GM12878 (cell line): ENCODE measurements around the gene HNRNPF. TPM values are rescaled to one million over a fixed set of nuclear protein-coding genes. Genes with fewer than 3 reads are reported as not detected.

Experiments used
- ATAC-seq: fragments of 200-7000 bp; cut with Tn5 transposase; 3 replicates; pipeline ENCODE4 v1.9.1; 2020; ENCODE audit warnings: mild to moderate bottlenecking, moderate library complexity
- BruUV-seq: library from RNA; stranded (reverse); fragments of 400-500 nt; replicated peaks from 2 replicates; lab custom pipeline; 2021; lab: Mats Ljungman, UMichigan
- CTCF ChIA-PET: fragments of 300-600 bp; sonication (Branson Sonifier 250); formaldehyde crosslinking; extraction: SDS; loops from one replicate; lab custom pipeline; 2021; ENCODE audit warnings: inconsistent platforms; lab: Yijun Ruan, JAX
- POLR2A ChIA-PET: fragments of 350-600 bp; formaldehyde crosslinking; extraction: SDS; loops from one replicate; lab custom pipeline; 2021; ENCODE audit warnings: inconsistent platforms; lab: Charles Lee
- RAD21 ChIA-PET: fragments of 300-600 bp; sonication (Branson Sonifier 250); formaldehyde crosslinking; loops from one replicate; lab custom pipeline; 2023; ENCODE audit warnings: antibody characterized with exemption; ENCODE audit not compliant: unreplicated experiment; lab: Charles Lee
- SMC1A ChIA-PET: fragments of 300-600 bp; sonication (Branson Sonifier 250); formaldehyde crosslinking; loops from one replicate; lab custom pipeline; 2023; ENCODE audit not compliant: unreplicated experiment, uncharacterized antibody; lab: Charles Lee
- DNase-seq: peaks from one replicate; pipeline ENCODE4 v3.0.0-alpha.2; 2011; ENCODE audit warnings: low read depth, low spot score
- FAIRE-seq: peaks from 3 replicates; lab custom pipeline; 2011; peaks lifted over from hg19 to GRCh38; lab: Jason Lieb, UNC
- H2AFZ ChIP-seq: 2 replicates; pipeline ENCODE4 v1.6.0; 2011; ENCODE audit warnings: low read depth, low read length, control low read depth; ENCODE audit not compliant: control insufficient read depth
- H3K27ac ChIP-seq: 2 replicates; pipeline ENCODE4 v1.5.1; 2011; ENCODE audit warnings: control low read depth; ENCODE audit not compliant: control insufficient read depth, insufficient read depth
- H3K27me3 ChIP-seq, 2 experiments: replicated peaks in 1 of 2; 2 replicates each; pipeline versions ENCODE4 v1.6.0 to v1.6.1; 2011; ENCODE audit warnings: low read length in 1 of 2; ENCODE audit not compliant: control insufficient read depth in 2 of 2, insufficient read depth in 2 of 2
- H3K36me3 ChIP-seq, 2 experiments: 2 replicates each; pipeline ENCODE4 v1.5.1; 2011; ENCODE audit warnings: low read length in 1 of 2; ENCODE audit not compliant: control insufficient read depth in 2 of 2, insufficient read depth in 2 of 2
- H3K4me1 ChIP-seq: 2 replicates; pipeline ENCODE4 v1.6.1; 2011; ENCODE audit warnings: mild to moderate bottlenecking, low read length, moderate library complexity, mixed read lengths; ENCODE audit not compliant: control insufficient read depth, insufficient read depth
- H3K4me2 ChIP-seq: 2 replicates; pipeline ENCODE4 v1.6.0; 2011; ENCODE audit warnings: control low read depth; ENCODE audit not compliant: control insufficient read depth, insufficient read depth
- H3K4me3 ChIP-seq: fragments of 200-600 bp; sonication (generic); 2 replicates; pipeline ENCODE4 v1.5.1; 2016
- H3K79me2 ChIP-seq: 2 replicates; pipeline ENCODE4 v1.6.0; 2011; ENCODE audit warnings: low read length; ENCODE audit not compliant: control insufficient read depth, insufficient read depth
- H3K9ac ChIP-seq: 2 replicates; pipeline ENCODE4 v1.8.0; 2011; ENCODE audit warnings: low read length, control low read depth, mixed read lengths; ENCODE audit not compliant: control insufficient read depth, insufficient read depth
- H3K9me3 ChIP-seq: replicated peaks from 3 replicates; pipeline ENCODE4 v1.5.1; 2011; ENCODE audit warnings: mild to moderate bottlenecking, low read length; ENCODE audit not compliant: control insufficient read depth, insufficient read depth
- H4K20me1 ChIP-seq: 2 replicates; pipeline ENCODE4 v1.6.0; 2011; ENCODE audit not compliant: control insufficient read depth, insufficient read depth
- CHD2 ChIP-seq: IDR thresholded peaks from 2 replicates; pipeline ENCODE4 v1.6.1; 2011; ENCODE audit warnings: low read depth, low read length, improper control_type of control experiment, borderline replicate concordance
- FOXK2 ChIP-seq: fragments of 450-650 bp; IDR thresholded peaks from 2 replicates; pipeline ENCODE4 v1.6.1; 2017; ENCODE audit warnings: mild to moderate bottlenecking, moderate library complexity
- POLR2A ChIP-seq: IDR thresholded peaks from 2 replicates; pipeline ENCODE4 v1.6.1; 2011; ENCODE audit warnings: low read depth, mild to moderate bottlenecking, low read length
- POLR2AphosphoS2 ChIP-seq: IDR thresholded peaks from 2 replicates; pipeline ENCODE4 v1.6.1; 2011; ENCODE audit warnings: low read depth, mild to moderate bottlenecking, low read length, improper control_type of control experiment, moderate library complexity
- SMAD5 ChIP-seq: IDR thresholded peaks from 2 replicates; pipeline ENCODE4 v1.6.1; 2016; ENCODE audit warnings: antibody characterized with exemption, low read depth
- WGBS: methylation state at CpG from one replicate; pipeline ENCODE4 v1.1.6; 2016; ENCODE audit warnings: low lambda C conversion rate; ENCODE audit not compliant: insufficient replicate concordance, insufficient coverage; ENCODE audit errors: missing lambda C conversion rate; 5-methylcytosine and 5-hydroxymethylcytosine counted together
- in situ Hi-C: fragments of 300-500 bp; cut with MboI; formaldehyde crosslinking; loops from 9 replicates; pipeline ENCODE4 v1.14.3; 2018; ENCODE audit warnings: mixed read lengths
- intact Hi-C: fragments of 100-400 bp; cut with micrococcal nuclease; formaldehyde crosslinking; loops from one replicate; pipeline ENCODE4 v1.14.2; 2022; ENCODE audit not compliant: unreplicated experiment
- polyA plus RNA-seq, 11 experiments: library from polyadenylated mRNA; depleted of rRNA in 4 of 11; unstranded in 6 of 11; stranded (reverse) in 5 of 11; fragments of >200 nt; fragmentation: Nextera tagmentation in 4 of 11; fragmentation: Illumina TruSeq in 1 of 11; extraction: Ambion mirVana in 4 of 11; extraction: Trizol in 1 of 11; gene quantifications; 1 replicate in 1 of 11; 2 replicates in 10 of 11; pipeline versions ENCODE4 v1.2.1 to v1.2.3, GENCODE V29; 2011 to 2016; ENCODE audit warnings: inconsistent platforms in 2 of 11, missing spikeins in 2 of 11, low read depth in 1 of 11
- total RNA-seq, 4 experiments: library from RNA; depleted of rRNA in 3 of 4; stranded (reverse); fragments of >200 nt in 3 of 4; fragmentation: Illumina TruSeq in 1 of 4; extraction: Trizol in 1 of 4; gene quantifications; 2 replicates each; pipeline versions ENCODE4 v1.2.1 to v1.2.3, GENCODE V29; 2013 to 2021
- TF ChIP-seq, protein P1 (sequence below): fragments of 450-650 bp; conservative IDR thresholded peaks from 2 replicates; pipeline ENCODE4 v1.6.1; 2017; ENCODE audit warnings: mild to moderate bottlenecking, moderate library complexity

HNRNPF gene
- total and polyA plus RNA-seq, 10 of the 15 experiments (the other 5 are each of a cell fraction or from before 2014, with no cell fraction given), result 156 to 373 (median 293) TPM

DNA sequence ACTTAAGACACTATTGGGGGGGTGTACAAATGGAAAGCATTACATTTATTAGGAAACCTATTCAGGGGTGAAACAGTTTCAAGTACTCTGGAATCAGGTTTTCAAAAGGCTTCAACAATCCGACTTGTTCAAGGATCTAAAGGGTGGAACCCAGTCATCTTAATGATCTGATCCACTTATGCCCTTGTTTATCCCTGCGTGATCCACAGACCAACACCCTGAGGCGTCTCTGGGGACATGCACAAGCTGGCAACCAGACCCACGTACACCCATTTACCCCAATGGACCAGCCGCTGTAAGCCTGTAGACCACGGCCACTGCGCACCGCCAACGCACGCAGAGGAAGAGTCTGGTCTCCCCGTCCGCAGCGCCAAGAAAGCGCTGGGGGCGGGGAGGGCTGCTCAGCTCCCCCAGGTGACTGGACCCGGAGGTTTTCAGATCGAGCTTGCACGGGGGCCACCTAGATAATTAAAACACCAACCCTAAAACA is 13.4 kb downstream of the HNRNPF start:
- BruUV-seq, result no TSS peak
- H4K20me1 ChIP-seq, result peaks cover 13% of the 10 kb centered on the region
- FAIRE-seq (no peak), ATAC-seq (peak; percentile 21), DNase-seq (no peak)
- peaks cover 15 to 22% of the 10 kb centered on the region in 2 experiments for H3K36me3 ChIP-seq
- H3K4me2 ChIP-seq, result peak overlapping the region; percentile 89
- H3K4me3 ChIP-seq, result peak overlapping the region; percentile 94
- ChIA-PET SMC1A (interaction anchor here (0.6 to 1.2 kb wide), 3 partner anchors 9 to 64 kb away, joined by 3 to 4 read pairs (median 3); no protein-coding TSS in a partner anchor), CTCF (interaction anchor here (0.6 to 1.7 kb wide), 6 partner anchors 12 to 65 kb away, joined by 3 to 7 read pairs (median 3); no protein-coding TSS in a partner anchor), POLR2A (interaction anchor here (1.0 to 2.5 kb wide), 4 partner anchors 10 to 59 kb away, joined by 3 to 19 read pairs (median 4); partner anchors contain the start of gene HNRNPF), RAD21 (interaction anchor here (0.9 to 1.6 kb wide), 2 partner anchors 14 to 41 kb away, joined by 5 read pairs; partner anchors contain the start of genes HNRNPF and ZNF487)
- H3K79me2 ChIP-seq, result peaks cover 93% of the 10 kb centered on the region
- no peaks in the 10 kb centered on the region for H3K27me3 ChIP-seq
- peak overlapping the region; percentile 92 for H3K27ac ChIP-seq
- intact Hi-C loops (loop anchor here (10.0 kb wide), 1 partner anchor 761 kb away; the partner anchor contains the start of gene ZNF33B), in situ Hi-C loops (loop anchor here (5.0 to 25.0 kb wide), 3 partner anchors 57 to 608 kb away; partner anchors contain the start of gene BMS1)
- peaks cover 24% of the 10 kb centered on the region for H3K4me1 ChIP-seq
- no peak overlapping the region for H2AFZ ChIP-seq
- peak overlapping the region; percentile 90 for H3K9ac ChIP-seq
- H3K9me3 ChIP-seq, result no peaks in the 10 kb centered on the region
- 2% methylated on average over 18 of the region's 18 CpGs for WGBS
- TF ChIP-seq FOXK2, result no peak
- TF ChIP-seq CHD2, result 0 out of 2 replicates have a peak, but pooled peaks have one; percentile 23
- peak; percentile 54 for TF ChIP-seq POLR2A
- peak; percentile 53 for TF ChIP-seq POLR2AphosphoS2
- TF ChIP-seq SMAD5, result no peak
- TF ChIP-seq, protein P1, sequence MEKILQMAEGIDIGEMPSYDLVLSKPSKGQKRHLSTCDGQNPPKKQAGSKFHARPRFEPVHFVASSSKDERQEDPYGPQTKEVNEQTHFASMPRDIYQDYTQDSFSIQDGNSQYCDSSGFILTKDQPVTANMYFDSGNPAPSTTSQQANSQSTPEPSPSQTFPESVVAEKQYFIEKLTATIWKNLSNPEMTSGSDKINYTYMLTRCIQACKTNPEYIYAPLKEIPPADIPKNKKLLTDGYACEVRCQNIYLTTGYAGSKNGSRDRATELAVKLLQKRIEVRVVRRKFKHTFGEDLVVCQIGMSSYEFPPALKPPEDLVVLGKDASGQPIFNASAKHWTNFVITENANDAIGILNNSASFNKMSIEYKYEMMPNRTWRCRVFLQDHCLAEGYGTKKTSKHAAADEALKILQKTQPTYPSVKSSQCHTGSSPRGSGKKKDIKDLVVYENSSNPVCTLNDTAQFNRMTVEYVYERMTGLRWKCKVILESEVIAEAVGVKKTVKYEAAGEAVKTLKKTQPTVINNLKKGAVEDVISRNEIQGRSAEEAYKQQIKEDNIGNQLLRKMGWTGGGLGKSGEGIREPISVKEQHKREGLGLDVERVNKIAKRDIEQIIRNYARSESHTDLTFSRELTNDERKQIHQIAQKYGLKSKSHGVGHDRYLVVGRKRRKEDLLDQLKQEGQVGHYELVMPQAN, result no peak
